Gastrocnemius medialis (tissue), 4 donors: Measurements from ENCODE around the gene ODF2. TPM values are rescaled to one million over a fixed set of nuclear protein-coding genes. Genes with fewer than 3 reads are reported as not detected.
A peak's percentile ranks its signal among the peaks of the same experiment; 100 is the strongest.

Source experiments
- ATAC-seq, 2 donors: fragments of 150-250 bp; one replicate each; pipeline ENCODE4 v1.9.1; 2016
- DNase-seq, 2 donors: peaks; one replicate each; pipeline ENCODE4 v3.0.0-alpha.2; 2019
- H3K27ac ChIP-seq, 4 donors: fragments of 200-600 bp; sonication (generic); 1 replicate in 1 of 4; 2 replicates in 3 of 4; pipeline ENCODE4 v1.5.1; 2016 to 2018; ENCODE audit warnings: mild to moderate bottlenecking in 2 of 4, moderate library complexity in 1 of 4
- H3K27me3 ChIP-seq, 3 donors: fragments of 200-600 bp; sonication (generic) in 2 of 3; 1 replicate in 1 of 3; 2 replicates in 2 of 3; pipeline versions ENCODE4 v1.5.1 to v1.6.0; 2016 to 2019; ENCODE audit warnings: mild to moderate bottlenecking in 1 of 3, moderate library complexity in 1 of 3
- H3K36me3 ChIP-seq, 2 donors: fragments of 200-600 bp; sonication (generic) in 1 of 2; one replicate each; pipeline ENCODE4 v1.5.1; 2017 to 2018
- H3K4me1 ChIP-seq, 2 donors: fragments of 200-600 bp; sonication (generic) in 1 of 2; one replicate each; pipeline ENCODE4 v1.5.1; 2016 to 2017; ENCODE audit warnings: mild to moderate bottlenecking in 2 of 2
- H3K4me3 ChIP-seq, 4 donors: fragments of 200-600 bp; sonication (generic) in 3 of 4; 1 replicate in 1 of 4; 2 replicates in 3 of 4; pipeline ENCODE4 v1.5.1; 2016 to 2019; ENCODE audit warnings: mild to moderate bottlenecking in 2 of 4
- H3K9me3 ChIP-seq, 3 donors: fragments of 200-600 bp; sonication (generic) in 2 of 3; 1 replicate in 1 of 3; 2 replicates in 2 of 3; pipeline ENCODE4 v1.5.1; 2016 to 2019
- CTCF ChIP-seq, 5 experiments: fragments of 450-650 bp in 3 of 5; fragments of 200-600 bp in 2 of 5; sonication (generic) in 2 of 5; IDR thresholded peaks in 4 of 5; conservative IDR thresholded peaks in 1 of 5; 1 replicate in 4 of 5; 2 replicates in 1 of 5; pipeline ENCODE4 v1.5.1; 2016 to 2019; ENCODE audit warnings: antibody characterized with exemption in 5 of 5, mild to moderate bottlenecking in 3 of 5, moderate library complexity in 3 of 5
- POLR2A ChIP-seq, 2 donors: fragments of 450-650 bp; IDR thresholded peaks; one replicate each; pipeline ENCODE4 v1.6.1; 2017; ENCODE audit warnings: antibody characterized with exemption in 2 of 2, mild to moderate bottlenecking in 2 of 2, moderate library complexity in 2 of 2
- in situ Hi-C, 4 donors: fragments of 200-750 bp; cut with MboI; loops; one replicate each; pipeline versions ENCODE4 v1.15.0 to v1.8.0; 2017; ENCODE audit warnings: low sequenced_read_pairs in 4 of 4
- intact Hi-C: fragments of 100-400 bp; cut with DNase I; formaldehyde crosslinking; loops from one replicate; pipeline ENCODE4 v1.15.1; 2023; ENCODE audit warnings: low total_unique reads
- total RNA-seq, 4 donors: library from RNA; depleted of rRNA; stranded (reverse); fragments of >200 nt; gene quantifications; one replicate each; pipeline versions ENCODE4 v1.1.0 to v1.2.3, GENCODE V29; 2016

ODF2 gene
- total RNA-seq, 4 donors from 2014 or later = 8.5 to 11.0 (median 9.9) TPM

- TF ChIP-seq POLR2A (IDR thresholded peaks at IDR 0.05) = no peak
- no peak for TF ChIP-seq CTCF (IDR thresholded peaks at IDR 0.05 in 4 of 5, conservative IDR thresholded peaks at IDR 0.05 in 1 of 5)
- Histone ChIP-seq H3K36me3 (peaks cover 0 to 13% of the 10 kb centered on the region in 2 donors), H3K9me3 (no peaks in the 10 kb centered on the region), H3K27me3 (peaks cover 6 to 15% (median 13%) of the 10 kb centered on the region in 3 donors), H3K4me3 (peak overlapping the region; percentile 69 to 97 (median 76)), H3K4me1 (peaks cover 0 to 10% of the 10 kb centered on the region in 2 donors), H3K27ac (no peak overlapping the region)
- intact Hi-C loops (loop anchor here (2.0 to 5.0 kb wide), 2 partner anchors 85 to 134 kb away; partner anchors contain the start of genes COQ4, TRUB2 and URM1), in situ Hi-C loops (no loop called here)
- no peak for ATAC-seq
- no peak for DNase-seq
Measured at GRCh38 chr9:128457207-128457606, 1.4 kb downstream of the ODF2 start.

DNA sequence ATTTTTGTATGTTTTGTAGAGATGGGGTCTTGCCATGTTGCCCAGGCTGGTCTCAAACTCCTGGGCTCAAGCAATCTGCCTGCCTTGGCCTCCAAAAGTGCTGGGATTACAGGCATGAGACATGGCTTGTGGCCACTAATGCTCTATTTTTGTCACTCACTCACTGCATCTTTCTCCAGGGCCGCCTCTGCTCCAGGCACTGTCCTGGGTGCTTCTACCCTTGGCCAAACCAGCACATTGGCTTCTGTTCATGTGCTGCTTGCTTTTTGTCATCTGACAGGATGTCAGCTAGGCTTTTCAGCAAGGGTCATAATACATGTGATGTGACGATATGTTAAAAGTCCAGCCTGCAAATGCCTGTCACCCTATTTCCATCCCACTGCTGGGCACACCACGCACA is 3.2 kb downstream of the ODF2 start:
- Histone ChIP-seq H3K27me3 (peaks cover 6 to 15% (median 13%) of the 10 kb centered on the region in 3 donors), H3K4me1 (peaks cover 0 to 10% of the 10 kb centered on the region in 2 donors), H3K9me3 (no peaks in the 10 kb centered on the region), H3K4me3 (no peak overlapping the region), H3K36me3 (peaks cover 0 to 19% of the 10 kb centered on the region in 2 donors), H3K27ac (no peak overlapping the region)
- in situ Hi-C loops (no loop called here), intact Hi-C loops (loop anchor here (5.0 kb wide), 1 partner anchor 87 kb away; the partner anchor contains the start of gene URM1)
- TF ChIP-seq CTCF (IDR thresholded peaks at IDR 0.05 in 4 of 5, conservative IDR thresholded peaks at IDR 0.05 in 1 of 5) = no peak
- no peak for TF ChIP-seq POLR2A (IDR thresholded peaks at IDR 0.05)
- DNase-seq = no peak
- no peak for ATAC-seq

GRCh38 chr9:128469070-128469469 is 13.3 kb downstream of the ODF2 start:
- in situ Hi-C loops = no loop called here
- Histone ChIP-seq H3K4me3 (no peak overlapping the region), H3K36me3 (peaks cover 0 to 6% of the 10 kb centered on the region in 2 donors), H3K4me1 (no peaks in the 10 kb centered on the region), H3K27me3 (no peaks in the 10 kb centered on the region), H3K27ac (no peak overlapping the region), H3K9me3 (no peaks in the 10 kb centered on the region)
- TF ChIP-seq CTCF (IDR thresholded peaks at IDR 0.05 in 4 of 5, conservative IDR thresholded peaks at IDR 0.05 in 1 of 5) = no peak
- no peak for TF ChIP-seq POLR2A (IDR thresholded peaks at IDR 0.05)
- intact Hi-C loops = no loop called here
- ATAC-seq (no peak), DNase-seq (no peak)

GRCh38 chr9:128470560-128470959 is 14.8 kb downstream of the ODF2 start:
- intact Hi-C loops (no loop called here), in situ Hi-C loops (no loop called here)
- DNase-seq = peak in 1 of 2 donors; percentile 19
- H3K36me3 ChIP-seq = peaks cover 0 to 17% of the 10 kb centered on the region in 2 donors
- no peak overlapping the region for H3K27ac ChIP-seq
- no peaks in the 10 kb centered on the region for H3K27me3 ChIP-seq
- H3K4me3 ChIP-seq = no peak overlapping the region
- no peak for TF ChIP-seq POLR2A (IDR thresholded peaks at IDR 0.05)
- TF ChIP-seq CTCF (IDR thresholded peaks at IDR 0.05 in 4 of 5, conservative IDR thresholded peaks at IDR 0.05 in 1 of 5) = no peak
- no peaks in the 10 kb centered on the region for H3K4me1 ChIP-seq
- no peaks in the 10 kb centered on the region for H3K9me3 ChIP-seq
- no peak for ATAC-seq

DNA sequence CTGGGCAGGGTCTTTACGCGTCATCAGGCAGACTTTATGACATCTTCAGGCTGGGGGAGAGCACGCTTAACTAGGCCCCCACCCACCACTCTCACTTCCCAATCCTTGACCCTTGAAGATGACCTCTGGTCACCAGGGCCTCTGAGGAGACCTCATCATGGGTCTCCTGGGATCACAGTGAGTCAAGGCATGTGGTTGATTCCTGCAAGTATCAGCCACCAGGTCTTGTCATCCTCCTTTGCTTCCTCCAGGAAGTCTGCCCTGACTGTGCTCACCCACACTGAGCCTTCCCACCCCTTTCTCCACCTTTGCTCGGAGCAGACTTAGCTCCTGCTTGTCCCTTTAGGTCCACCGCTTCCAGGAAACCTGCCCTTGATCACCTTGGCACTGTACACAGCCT is 17.3 kb downstream of the ODF2 start:
- Histone ChIP-seq H3K9me3 (no peaks in the 10 kb centered on the region), H3K27ac (no peak overlapping the region), H3K4me3 (no peak overlapping the region), H3K4me1 (no peaks in the 10 kb centered on the region), H3K36me3 (peaks cover 0 to 22% of the 10 kb centered on the region in 2 donors), H3K27me3 (no peaks in the 10 kb centered on the region)
- TF ChIP-seq CTCF (IDR thresholded peaks at IDR 0.05 in 4 of 5, conservative IDR thresholded peaks at IDR 0.05 in 1 of 5) (no peak), POLR2A (IDR thresholded peaks at IDR 0.05) (no peak)
- intact Hi-C loops (no loop called here), in situ Hi-C loops (no loop called here)
- no peak for ATAC-seq
- DNase-seq = no peak
